Urothelium cell line (cell line): ENCODE data around the gene BASP1.
"Not testable (repeated sequence)": the region's sequence is repeated elsewhere in the genome, so short reads cannot be mapped to it uniquely, and the experiment has no call there.

Experiments used
- DNase-seq: peaks from one replicate; pipeline ENCODE4 v3.0.0; 2011; ENCODE audit warnings: low spot score, mixed read lengths
- FAIRE-seq: peaks from 2 replicates; lab custom pipeline; 2011; peaks lifted over from hg19 to GRCh38; lab: Jason Lieb, UNC

BASP1 gene

GRCh38 chr5:17190799-17191391, 26.5 kb upstream of the BASP1 start:
- FAIRE-seq (no peak), DNase-seq (no peak)

- DNase-seq, FAIRE-seq: not testable (repeated sequence)
Measured at GRCh38 chr5:17191574-17191973, 25.9 kb upstream of the BASP1 start.

DNA sequence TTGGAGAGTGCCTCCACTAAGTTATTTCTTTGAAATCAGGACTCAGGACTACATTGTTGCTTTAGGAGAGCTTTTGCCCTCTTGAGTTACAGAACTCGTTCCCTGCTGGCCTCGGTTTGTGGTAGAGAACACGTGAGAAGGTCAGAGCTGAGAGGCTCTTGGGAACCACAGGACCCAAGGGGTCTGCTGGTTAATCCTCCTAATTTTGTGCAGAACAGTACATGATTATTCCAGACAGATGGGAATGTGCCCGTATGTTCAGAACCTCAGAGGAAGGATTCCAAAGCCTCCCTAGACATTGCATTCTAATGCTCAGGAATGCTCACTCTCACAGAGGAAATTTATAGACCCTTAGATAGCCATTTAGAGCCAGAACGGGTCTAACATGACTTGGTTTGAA, 25.2 kb upstream of the BASP1 start:
- no peak for FAIRE-seq

DNA sequence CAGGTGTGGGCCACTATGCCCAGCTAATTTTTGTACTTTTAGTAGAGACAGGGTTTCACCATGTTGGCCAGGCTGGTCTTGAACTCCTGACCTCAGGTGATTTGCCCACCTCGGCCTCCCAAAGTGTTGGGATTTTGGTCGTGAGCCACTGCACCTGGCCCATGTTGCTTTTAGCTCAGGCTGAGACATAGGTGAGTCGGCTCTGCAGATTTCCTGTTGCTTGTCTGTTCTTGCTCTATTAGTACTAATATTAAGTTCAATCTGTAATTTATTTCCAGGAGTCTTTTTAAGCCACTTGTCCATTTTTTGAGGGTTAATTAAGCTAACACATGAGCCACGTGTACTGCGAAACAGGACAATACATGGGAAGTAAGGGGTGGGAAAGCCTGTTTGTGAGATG, 21.4 kb upstream of the BASP1 start:
- DNase-seq: no peak
- FAIRE-seq: no peak

More for the DNA sequence above, 25.2 kb upstream of the BASP1 start:
- DNase-seq: no peak

- FAIRE-seq (no peak), DNase-seq (no peak)
Measured at GRCh38 chr5:17196697-17197096, 20.7 kb upstream of the BASP1 start.

DNA sequence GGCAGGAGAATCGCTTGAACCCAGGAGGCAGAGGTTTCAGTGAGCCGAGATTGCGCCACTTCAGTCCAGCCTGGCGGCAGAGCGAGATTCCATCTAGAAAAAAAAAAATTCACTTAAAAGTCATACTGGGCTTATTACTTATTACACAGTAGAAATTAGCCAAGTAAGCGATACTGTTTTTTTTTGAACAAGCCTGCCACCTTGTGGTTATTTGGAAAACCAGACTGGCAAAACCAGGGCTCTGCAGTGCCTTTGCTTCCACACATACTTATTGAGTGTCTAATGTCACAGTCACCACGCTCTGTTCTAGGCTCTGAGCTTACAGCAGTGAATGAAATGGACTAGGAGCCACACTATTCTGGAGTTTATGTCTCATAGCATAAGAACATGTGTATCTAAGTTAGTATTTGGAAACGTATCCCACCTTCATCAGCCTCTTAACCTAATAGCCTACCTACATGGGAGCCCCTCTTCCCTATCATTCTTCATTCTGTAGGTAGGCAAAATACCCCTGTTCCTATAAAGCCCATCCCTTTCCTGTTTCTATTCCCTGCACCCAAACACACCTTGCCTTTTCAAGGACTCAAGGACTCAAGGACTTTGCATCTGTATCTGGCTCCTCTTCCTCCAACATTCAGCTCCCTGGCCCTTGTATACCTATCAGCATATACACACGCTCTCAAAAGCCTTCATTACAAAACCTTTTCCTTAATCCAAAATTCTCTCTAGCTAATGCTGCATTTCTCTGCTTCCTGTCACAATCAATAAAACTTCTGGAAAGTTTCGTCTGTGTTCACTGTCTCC, 13.9 kb upstream of the BASP1 start:
- FAIRE-seq: no peak
- DNase-seq: peak; percentile 79

GRCh38 chr5:17204133-17204489, 13.3 kb upstream of the BASP1 start:
- DNase-seq (no peak), FAIRE-seq (no peak)

DNA sequence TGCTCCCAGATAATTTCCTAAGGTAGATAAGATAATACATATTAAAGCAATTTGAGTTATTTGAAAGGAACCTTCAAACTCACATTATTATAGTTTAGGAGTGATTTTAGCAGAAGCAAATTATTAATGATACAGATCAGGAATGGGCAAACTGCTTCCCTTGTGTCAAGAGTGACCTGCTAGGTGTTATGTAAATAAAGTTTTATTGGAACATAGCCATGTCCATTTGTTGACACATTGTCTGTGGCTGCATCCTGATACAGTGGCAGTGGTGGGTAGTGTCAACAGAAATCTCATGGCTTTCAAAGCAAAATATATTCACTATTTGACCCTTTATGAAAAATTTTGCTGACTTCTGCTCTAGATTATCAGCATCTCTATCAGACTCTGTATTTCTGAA, 11.4 kb upstream of the BASP1 start:
- DNase-seq (no peak), FAIRE-seq (peak; percentile 89)

- FAIRE-seq: no peak
- DNase-seq: no peak
Measured at GRCh38 chr5:17212191-17212590, 5.2 kb upstream of the BASP1 start.

GRCh38 chr5:17212996-17213395, 4.4 kb upstream of the BASP1 start:
- DNase-seq: no peak
- FAIRE-seq: no peak

- DNase-seq (no peak), FAIRE-seq (no peak)
Measured at GRCh38 chr5:17213938-17214337, 3.5 kb upstream of the BASP1 start.

GRCh38 chr5:17214893-17215292, 2.5 kb upstream of the BASP1 start:
- FAIRE-seq (no peak), DNase-seq (no peak)

DNA sequence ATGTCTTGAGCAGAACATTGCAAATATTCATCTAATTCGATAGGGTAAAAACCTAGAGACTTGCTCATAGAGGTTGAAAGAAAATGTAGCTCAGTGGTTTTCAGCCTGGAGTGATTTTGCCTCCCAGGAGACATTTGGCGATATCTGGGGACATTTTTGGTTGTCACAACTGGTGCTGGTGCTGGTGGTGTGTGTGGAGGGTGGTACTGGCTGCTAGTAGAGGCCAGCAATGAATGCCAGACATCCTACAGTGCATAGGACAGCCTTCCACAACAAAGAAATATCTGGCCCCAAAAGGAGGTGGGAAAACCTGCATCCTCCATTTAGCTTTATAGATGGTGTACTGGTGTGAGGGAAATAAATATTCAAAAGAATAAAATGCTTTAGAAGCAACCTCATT, 2.1 kb upstream of the BASP1 start:
- FAIRE-seq: peak; percentile 13

DNA sequence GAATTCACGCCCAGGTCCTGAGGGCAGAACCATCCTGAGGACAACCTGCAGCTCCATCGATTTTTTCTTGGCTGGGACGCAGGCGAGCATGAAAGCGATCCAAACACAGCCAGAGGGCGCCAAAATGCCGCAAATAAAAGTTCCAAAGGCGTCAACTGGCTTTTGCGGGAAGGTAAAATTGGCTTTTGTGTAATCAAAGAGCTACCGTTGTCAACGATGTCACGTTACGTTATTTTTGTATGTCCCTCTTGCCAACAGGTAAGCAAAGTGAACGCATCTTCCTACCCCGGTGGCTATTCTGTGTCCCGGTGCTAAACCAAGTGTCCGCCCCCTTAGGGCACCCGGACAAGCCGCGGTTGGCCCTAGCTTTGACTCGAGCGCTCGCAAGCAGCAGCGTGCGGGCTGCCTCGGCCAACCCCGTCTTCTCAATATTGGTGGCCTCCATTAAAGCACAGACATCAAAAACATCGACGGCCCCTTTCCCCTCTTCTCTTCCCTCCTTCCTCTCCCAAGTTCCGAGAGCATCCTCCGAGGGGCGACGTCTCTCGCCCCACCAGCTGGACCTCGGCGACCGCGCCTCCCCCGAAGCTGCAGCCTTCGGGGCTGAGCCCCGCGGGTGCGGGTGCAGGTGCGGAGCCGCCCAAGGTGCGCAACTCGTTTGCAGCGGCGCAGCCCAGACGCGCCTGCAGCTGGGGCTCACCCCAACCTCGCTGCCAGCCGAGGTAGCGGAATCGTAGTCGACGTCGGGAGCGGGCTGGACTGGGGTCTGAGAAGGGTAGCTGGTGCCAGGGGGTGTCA, 1.1 kb upstream of the BASP1 start:
- FAIRE-seq (peak; percentile 42), DNase-seq (peak; percentile 79)

More for the DNA sequence above, 2.1 kb upstream of the BASP1 start:
- no peak for DNase-seq

GRCh38 chr5:17216974-17217492, 398 bp upstream of the BASP1 start:
- DNase-seq (no peak), FAIRE-seq (no peak)

DNA sequence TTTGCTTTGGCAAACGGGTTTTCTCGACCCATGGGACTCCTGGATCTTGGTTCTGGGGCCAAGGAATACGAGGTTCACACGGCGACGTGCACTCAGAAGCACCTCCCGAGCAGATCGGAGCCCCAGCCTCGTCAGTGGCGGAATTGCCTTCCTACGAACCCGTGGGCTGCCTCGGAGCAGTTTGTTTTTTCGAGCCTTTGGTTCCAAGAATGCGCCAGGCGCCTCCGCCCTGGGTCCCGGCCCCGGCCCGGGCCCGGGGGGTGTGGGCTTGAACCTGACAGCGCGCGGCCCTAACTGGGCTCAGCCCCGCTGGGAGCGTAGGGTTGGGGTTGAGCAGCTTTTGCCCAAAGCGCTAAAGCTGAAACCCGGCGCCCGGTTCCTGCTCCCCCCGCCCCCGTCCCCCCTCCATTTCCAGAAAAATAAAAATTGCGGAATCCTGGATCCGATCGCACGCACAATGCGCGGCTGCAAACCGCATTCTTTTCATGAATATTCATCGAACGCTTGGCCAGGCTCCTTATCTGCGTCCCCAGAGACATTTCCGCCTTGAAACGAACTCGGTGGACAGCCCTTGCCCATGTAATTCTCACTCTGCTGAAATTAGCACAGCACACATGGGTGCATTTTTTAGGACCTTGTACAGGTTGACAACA, 1.0 kb downstream of the BASP1 start:
- DNase-seq: no peak
- FAIRE-seq: no peak

- FAIRE-seq: no peak
- DNase-seq: no peak
Measured at GRCh38 chr5:17219006-17219422, 1.6 kb downstream of the BASP1 start.

DNA sequence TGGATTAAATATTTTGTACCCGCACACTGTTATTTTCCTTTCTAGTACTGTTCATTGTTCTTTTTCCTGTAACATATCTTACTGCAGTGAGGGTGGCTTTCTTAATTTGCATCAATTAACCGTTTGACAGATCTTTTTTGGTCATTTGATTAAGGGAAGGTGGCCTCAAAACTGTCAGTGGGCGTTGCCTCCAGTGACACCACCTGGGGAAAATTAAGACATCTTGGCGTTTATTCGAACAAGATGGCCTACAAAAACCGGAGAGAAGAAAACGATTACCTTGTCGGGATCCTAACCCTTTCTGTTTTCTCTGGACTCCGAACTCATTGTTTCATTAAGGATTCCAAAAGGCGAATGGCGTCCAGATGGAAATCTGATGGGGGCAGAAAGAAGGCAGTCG, 2.0 kb downstream of the BASP1 start:
- no peak for FAIRE-seq
- no peak for DNase-seq

DNA sequence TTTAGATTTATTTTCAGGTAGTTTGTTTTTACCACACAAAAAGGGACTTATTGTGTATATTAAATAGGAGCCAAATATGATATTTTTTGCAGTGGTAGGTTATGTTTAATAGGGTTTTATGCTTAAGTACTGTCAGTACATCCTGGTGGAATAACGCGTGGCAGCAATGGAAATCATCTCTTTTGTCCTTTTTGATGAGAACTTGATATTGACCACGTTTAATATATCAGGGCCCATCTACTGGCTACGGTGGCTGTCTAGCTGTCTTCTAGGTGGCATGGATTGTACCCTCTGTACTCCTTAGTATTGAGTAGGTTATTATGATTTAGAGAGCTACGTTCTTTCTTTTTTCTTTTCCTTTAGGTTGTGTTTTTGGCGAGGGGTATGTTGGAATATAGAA, 2.6 kb downstream of the BASP1 start:
- DNase-seq (no peak), FAIRE-seq (no peak)

DNA sequence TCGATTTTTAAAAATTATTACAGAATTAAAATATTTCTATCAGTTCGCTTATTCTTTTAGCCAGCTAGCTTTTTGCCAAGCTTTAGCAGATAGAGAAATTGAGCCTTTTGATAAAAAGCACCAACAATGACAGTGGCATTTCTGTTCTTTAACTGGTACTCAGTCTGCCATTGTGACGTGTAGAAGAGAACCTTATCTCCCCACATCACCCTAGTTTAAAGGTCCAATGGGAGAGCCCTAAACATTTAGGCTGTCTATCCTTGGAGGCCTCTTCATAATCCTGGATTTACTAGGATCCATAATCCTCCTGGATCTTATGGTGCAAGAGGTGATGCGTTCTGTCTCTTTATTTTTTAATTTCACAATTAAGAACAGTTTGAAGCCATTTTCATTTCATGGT, 3.0 kb downstream of the BASP1 start:
- FAIRE-seq (no peak), DNase-seq (no peak)
